OCI-LY3 (cell line): Measurements from ENCODE around the gene ABHD17C.

Experiments
- CTCF ChIP-seq: fragments of 200-600, 300-600 bp; sonication (generic); IDR thresholded peaks from 2 replicates; pipeline ENCODE4 v1.5.1; 2014; ENCODE audit warnings: antibody characterized with exemption, low read length, low read depth
- EZH2phosphoT487 ChIP-seq: fragments of 200-600 bp; shearing (Covaris generic); IDR thresholded peaks from 2 replicates; pipeline ENCODE4 v1.6.1; 2018; ENCODE audit warnings: antibody characterized with exemption, mixed run types, low read depth

GRCh38 chr15:80796407-80796806, 101.3 kb downstream of the ABHD17C start:
- TF ChIP-seq CTCF (no peak), EZH2phosphoT487 (no peak)
